Activated B cell treated with CpG ODN at 0.5 μM for 24 hours (primary cell): ENCODE results near the gene RHOF. TPM values are rescaled to one million over a fixed set of nuclear protein-coding genes. Genes with fewer than 3 reads are reported as not detected.

Source experiments
- ATAC-seq: fragments of 200-7000 bp; cut with Tn5 transposase; one replicate; pipeline ENCODE4 v1.10.0; 2021; ENCODE audit warnings: low read depth, mild to moderate bottlenecking, moderate library complexity
- CTCF ChIA-PET: fragments of 350-600 bp; sonication (Branson Sonifier 250); formaldehyde crosslinking; loops from one replicate; lab custom pipeline; 2021; ENCODE audit warnings: antibody characterized with exemption; lab: Charles Lee
- POLR2A ChIA-PET: fragments of 350-600 bp; sonication (Branson Sonifier 250); formaldehyde crosslinking; loops from one replicate; lab custom pipeline; 2021; ENCODE audit warnings: antibody characterized with exemption; lab: Charles Lee
- DNase-seq: peaks from one replicate; pipeline ENCODE4 v3.0.0; 2022
- H3K27ac Mint-ChIP-seq: one replicate; pipeline ENCODE4 v1.8.0; 2020; ENCODE audit warnings: mixed read lengths
- H3K27me3 Mint-ChIP-seq: one replicate; pipeline ENCODE4 v1.8.0; 2021; ENCODE audit warnings: mixed read lengths
- H3K36me3 Mint-ChIP-seq: one replicate; pipeline ENCODE4 v1.8.0; 2021; ENCODE audit warnings: low read depth, mixed read lengths
- H3K4me1 Mint-ChIP-seq: one replicate; pipeline ENCODE4 v1.8.0; 2021; ENCODE audit warnings: mixed read lengths
- H3K4me3 Mint-ChIP-seq: one replicate; pipeline ENCODE4 v1.8.0; 2020; ENCODE audit warnings: mild to moderate bottlenecking, mixed read lengths
- H3K9me3 Mint-ChIP-seq: one replicate; pipeline ENCODE4 v1.8.0; 2020; ENCODE audit warnings: mixed read lengths
- CTCF ChIP-seq: fragments of 200-600 bp; IDR thresholded peaks from one replicate; pipeline ENCODE4 v1.8.0; 2022; ENCODE audit warnings: antibody characterized with exemption, mild to moderate bottlenecking
- intact Hi-C: fragments of 100-400 bp; cut with micrococcal nuclease; formaldehyde crosslinking; loops from one replicate; pipeline ENCODE4 v1.15.1; 2024
- total RNA-seq: library from RNA; stranded (reverse); gene quantifications from 2 replicates; pipeline ENCODE4 v1.2.3, GENCODE V29; 2022

RHOF gene
- total RNA-seq, 1 donor from 2014 or later: 142 TPM

DNA sequence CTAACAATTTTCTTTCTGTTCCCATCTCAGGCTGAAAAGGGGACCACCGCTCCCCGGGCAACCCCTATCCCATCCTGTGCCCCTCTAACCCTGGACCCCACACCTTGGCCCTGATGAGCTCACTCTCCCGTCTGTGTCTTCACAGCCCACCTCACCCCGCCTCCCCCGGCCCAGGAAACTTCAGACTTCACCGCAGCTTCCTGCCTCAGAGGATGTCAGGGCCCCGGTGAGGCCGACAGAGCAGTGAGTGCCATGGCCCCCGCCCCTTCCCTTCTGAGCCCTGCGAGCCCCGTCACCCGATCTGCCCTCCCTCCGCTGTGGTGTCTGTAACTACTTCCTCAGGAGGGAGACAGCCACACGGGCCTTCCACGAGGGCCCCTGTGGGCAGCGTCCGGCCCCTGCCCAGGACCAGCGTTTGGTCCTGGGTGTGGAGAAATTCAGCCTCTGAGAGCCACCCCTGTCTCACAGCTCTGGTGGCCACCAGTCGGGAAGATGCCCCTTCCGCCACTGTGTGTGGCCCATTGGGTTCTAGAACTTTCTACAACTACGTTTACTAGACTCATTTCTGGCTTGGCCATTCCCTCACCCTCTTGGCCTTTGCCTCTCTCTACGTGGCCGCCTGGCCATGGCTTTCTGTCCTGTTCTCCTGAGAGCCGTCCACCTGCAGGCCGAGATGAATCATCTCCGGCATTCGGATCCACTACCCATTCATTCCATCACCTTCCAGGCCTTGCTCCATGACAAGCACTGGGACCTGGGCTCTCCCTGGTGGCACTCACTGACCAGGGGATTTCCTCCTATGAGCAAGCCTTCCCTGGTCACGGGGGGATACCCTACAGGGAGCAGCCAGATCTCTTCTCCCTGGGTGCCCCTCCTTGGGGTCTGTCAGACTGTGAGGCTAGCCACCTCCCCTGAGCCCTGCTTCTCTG lies 3.4 kb downstream of the RHOF start:
- H3K36me3 Mint-ChIP-seq: peaks cover 53% of the 10 kb centered on the region
- ATAC-seq (peak; percentile 61), DNase-seq (peak; percentile 87)
- no peaks in the 10 kb centered on the region for H3K27me3 Mint-ChIP-seq
- H3K27ac Mint-ChIP-seq: peak overlapping the region; percentile 99
- H3K4me3 Mint-ChIP-seq: peak overlapping the region; percentile 92
- CTCF ChIA-PET: interaction anchor here (1.0 to 11.1 kb wide), 4 partner anchors 8 to 238 kb away, joined by 3 to 635 read pairs (median 196); partner anchors contain the start of gene SETD1B
- intact Hi-C loops: loop anchor here (1.0 to 5.0 kb wide), 3 partner anchors 8 to 254 kb away; no protein-coding TSS in a partner anchor
- TF ChIP-seq CTCF: no peak
- H3K9me3 Mint-ChIP-seq: no peaks in the 10 kb centered on the region
- peaks cover 81% of the 10 kb centered on the region for H3K4me1 Mint-ChIP-seq
- POLR2A ChIA-PET: interaction anchor here (0.6 to 33.0 kb wide), 13 partner anchors 2 to 702 kb away, joined by 3 to 1155 read pairs (median 3); partner anchors contain the start of genes PSMD9, RHOF and SETD1B

GRCh38 chr12:121789233-121789781 lies 4.2 kb downstream of the RHOF start:
- Mint-ChIP-seq H3K4me1 (peaks cover 81% of the 10 kb centered on the region), H3K27ac (peak overlapping the region; percentile 99), H3K36me3 (peaks cover 58% of the 10 kb centered on the region), H3K9me3 (no peaks in the 10 kb centered on the region), H3K4me3 (peak overlapping the region; percentile 92), H3K27me3 (no peaks in the 10 kb centered on the region)
- ATAC-seq (peak; percentile 10), DNase-seq (peak; percentile 56)
- TF ChIP-seq CTCF: no peak
- ChIA-PET CTCF (interaction anchor here (1.0 to 11.1 kb wide), 4 partner anchors 9 to 237 kb away, joined by 3 to 635 read pairs (median 196); partner anchors contain the start of gene SETD1B), POLR2A (interaction anchor here (0.6 to 33.0 kb wide), 11 partner anchors 1 to 702 kb away, joined by 3 to 1155 read pairs (median 3); partner anchors contain the start of genes RHOF and SETD1B)
- intact Hi-C loops: loop anchor here (1.0 kb wide), 1 partner anchor 253 kb away; no protein-coding TSS in a partner anchor

GRCh38 chr12:121788176-121788818 lies 5.2 kb downstream of the RHOF start:
- TF ChIP-seq CTCF: no peak
- intact Hi-C loops: no loop called here
- ATAC-seq (no peak), DNase-seq (no peak)
- Mint-ChIP-seq H3K4me3 (peak overlapping the region; percentile 92), H3K4me1 (peaks cover 90% of the 10 kb centered on the region), H3K27me3 (no peaks in the 10 kb centered on the region), H3K36me3 (peaks cover 61% of the 10 kb centered on the region), H3K9me3 (no peaks in the 10 kb centered on the region), H3K27ac (peak overlapping the region; percentile 99)
- ChIA-PET CTCF (interaction anchor here (0.6 to 1.7 kb wide), 5 partner anchors 12 to 99 kb away, joined by 3 to 5 read pairs (median 3); no protein-coding TSS in a partner anchor), POLR2A (interaction anchor here (0.6 to 33.0 kb wide), 8 partner anchors 0 to 358 kb away, joined by 3 to 1155 read pairs (median 5); partner anchors contain the start of genes RHOF and SETD1B)

- H3K27ac Mint-ChIP-seq: peak overlapping the region; percentile 99
- no peak for TF ChIP-seq CTCF
- peaks cover 95% of the 10 kb centered on the region for H3K4me1 Mint-ChIP-seq
- ChIA-PET POLR2A (interaction anchor here (0.6 to 33.0 kb wide), 9 partner anchors 1 to 359 kb away, joined by 3 to 1155 read pairs (median 5); partner anchors contain the start of genes RHOF and SETD1B), CTCF (interaction anchor here (0.6 to 1.7 kb wide), 5 partner anchors 11 to 98 kb away, joined by 3 to 5 read pairs (median 3); no protein-coding TSS in a partner anchor)
- H3K27me3 Mint-ChIP-seq: no peaks in the 10 kb centered on the region
- DNase-seq (no peak), ATAC-seq (no peak)
- intact Hi-C loops: loop anchor here (1.0 kb wide), 1 partner anchor 159 kb away; no protein-coding TSS in a partner anchor
- H3K36me3 Mint-ChIP-seq: peaks cover 63% of the 10 kb centered on the region
- peak overlapping the region; percentile 65 for H3K4me3 Mint-ChIP-seq
- no peaks in the 10 kb centered on the region for H3K9me3 Mint-ChIP-seq
Measured at GRCh38 chr12:121787063-121788025, 6.1 kb downstream of the RHOF start.
